ENCODE data around the gene ADGRA1.

DNA sequence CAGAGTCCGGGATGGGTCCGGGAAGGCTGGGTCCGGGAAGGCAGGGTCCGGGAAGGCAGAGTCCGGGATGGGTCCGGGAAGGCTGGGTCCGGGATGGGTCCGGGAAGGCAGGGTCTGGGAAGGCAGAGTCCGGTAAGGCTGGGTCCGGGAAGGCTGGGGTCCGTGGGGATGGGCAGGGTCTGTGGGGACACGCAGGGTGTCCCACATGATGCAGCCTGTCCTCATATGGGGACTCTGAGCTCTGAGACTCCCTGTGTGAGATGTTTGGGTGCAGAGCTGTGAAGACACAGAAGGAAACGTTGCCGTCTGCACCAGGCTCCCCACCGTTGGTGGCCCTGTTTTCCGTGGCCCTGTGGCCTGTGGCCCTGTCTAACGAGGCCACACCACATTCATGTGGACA is 45.7 kb upstream of the ADGRA1 start:
- TF ChIP-seq RAD21 (IDR thresholded peaks at IDR 0.05 in 1 of 2, conservative IDR thresholded peaks at IDR 0.05 in 1 of 2; ENCODE audit: low read depth in 2 of 2, low read length in 2 of 2) (no peak), RFX5 (IDR thresholded peaks at IDR 0.05; ENCODE audit: borderline replicate concordance, low read depth, low read length) (no peak), USF2 (IDR thresholded peaks at IDR 0.05; ENCODE audit: low read length) (no peak), EZH2 (IDR thresholded peaks at IDR 0.05; ENCODE audit: low read depth, low read length, severe bottlenecking) (no peak), CTCF (IDR thresholded peaks at IDR 0.05; ENCODE audit: control extremely low read depth in 1 of 3, insufficient read depth in 1 of 3, low read depth in 1 of 3, low read length in 3 of 3) (no peak), POLR2A (IDR thresholded peaks at IDR 0.05; ENCODE audit: control extremely low read depth in 1 of 2, low read depth in 2 of 2, low read length in 2 of 2) (no peak), NANOG (IDR thresholded peaks at IDR 0.05; ENCODE audit: insufficient read depth, low read depth, low read length, poor library complexity, severe bottlenecking) (no peak), JUND (IDR thresholded peaks at IDR 0.05; ENCODE audit: low read length) (no peak), ZNF274 (IDR thresholded peaks at IDR 0.05; ENCODE audit: borderline replicate concordance, extremely low read depth, low read length) (no peak), RBBP5 (IDR thresholded peaks at IDR 0.05; ENCODE audit: borderline replicate concordance, low read depth, low read length) (no peak), EP300 (IDR thresholded peaks at IDR 0.05; ENCODE audit: borderline replicate concordance in 1 of 2, low read depth in 2 of 2, low read length in 2 of 2) (no peak)
- TF ChIP-seq, protein P1, sequence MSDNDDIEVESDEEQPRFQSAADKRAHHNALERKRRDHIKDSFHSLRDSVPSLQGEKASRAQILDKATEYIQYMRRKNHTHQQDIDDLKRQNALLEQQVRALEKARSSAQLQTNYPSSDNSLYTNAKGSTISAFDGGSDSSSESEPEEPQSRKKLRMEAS (IDR thresholded peaks at IDR 0.05): no peak
